B cell (primary cell): Measurements from ENCODE around the gene KAZN.

Experiments
- CTCF ChIP-seq: fragments of 200-600 bp; IDR thresholded peaks from one replicate; pipeline ENCODE4 v1.8.0; 2022; ENCODE audit warnings: antibody characterized with exemption, mild to moderate bottlenecking
- EZH2 ChIP-seq: IDR thresholded peaks from 2 replicates; pipeline ENCODE4 v1.6.1; 2012; ENCODE audit warnings: borderline replicate concordance, low read depth, mild to moderate bottlenecking, moderate library complexity, low read length; ENCODE audit not compliant: insufficient read depth, poor library complexity, severe bottlenecking

GRCh38 chr1:15075175-15075574 lies 476.7 kb downstream of the KAZN start:
- TF ChIP-seq CTCF (no peak), EZH2 (no peak)
